HepG2 (cell line): ENCODE data around the gene SMAP1. TPM values are rescaled to one million over a fixed set of nuclear protein-coding genes. Genes with fewer than 3 reads are reported as not detected.

ENCODE experiments used
- DNMT1 ChIP-seq: sonication (generic); formaldehyde crosslinking; IDR thresholded peaks from 2 replicates; pipeline ENCODE4 v1.5.1; 2020; ENCODE audit warnings: mild to moderate bottlenecking, missing genetic modification reagents
- E2F2 ChIP-seq: sonication (generic); formaldehyde crosslinking; IDR thresholded peaks from 2 replicates; pipeline ENCODE4 v1.4.0; 2020; ENCODE audit warnings: missing genetic modification reagents, borderline replicate concordance
- FUBP1 ChIP-seq: sonication (generic); formaldehyde crosslinking; IDR thresholded peaks from 2 replicates; pipeline ENCODE4 v1.5.1; 2020; ENCODE audit warnings: missing genetic modification reagents, mild to moderate bottlenecking, borderline replicate concordance
- HMGXB4 ChIP-seq, 2 experiments: sonication (generic) in 1 of 2; formaldehyde crosslinking in 1 of 2; IDR thresholded peaks; 2 replicates each; pipeline versions ENCODE4 v1.4.0 to v1.6.1; 2018 to 2020; ENCODE audit warnings: missing genetic modification reagents in 2 of 2, borderline replicate concordance in 1 of 2, low read depth in 1 of 2, mild to moderate bottlenecking in 1 of 2, missing biosample characterization in 1 of 2
- JUND ChIP-seq: sonication (generic); formaldehyde crosslinking; IDR thresholded peaks from 2 replicates; pipeline ENCODE4 v1.8.0; 2022; ENCODE audit warnings: mild to moderate bottlenecking, missing genetic modification reagents
- NFKBIZ ChIP-seq: IDR thresholded peaks from 2 replicates; pipeline ENCODE4 v1.6.1; 2018; ENCODE audit warnings: missing genetic modification reagents, missing compliant biosample characterization
- SAP130 ChIP-seq: IDR thresholded peaks from 2 replicates; pipeline ENCODE4 v1.6.1; 2016; ENCODE audit warnings: low read depth
- SIN3A ChIP-seq: IDR thresholded peaks from 2 replicates; pipeline ENCODE4 v1.6.1; 2011; ENCODE audit warnings: low read depth, mild to moderate bottlenecking, control low read depth, low read length, borderline replicate concordance
- STAT5B ChIP-seq: sonication (generic); formaldehyde crosslinking; IDR thresholded peaks from 2 replicates; pipeline ENCODE4 v1.4.0; 2020; ENCODE audit warnings: missing genetic modification reagents
- TBX3 ChIP-seq: fragments of 450-650 bp; IDR thresholded peaks from 2 replicates; pipeline ENCODE4 v1.6.1; 2017; ENCODE audit warnings: antibody characterized with exemption, mild to moderate bottlenecking, inconsistent platforms, borderline replicate concordance
- TMF1 ChIP-seq: sonication (generic); formaldehyde crosslinking; IDR thresholded peaks from 2 replicates; pipeline ENCODE4 v1.8.1; 2022; ENCODE audit warnings: low read depth, missing genetic modification reagents
- ZBTB37 ChIP-seq: sonication (generic); formaldehyde crosslinking; IDR thresholded peaks from 2 replicates; pipeline ENCODE4 v1.4.0; 2020; ENCODE audit warnings: mild to moderate bottlenecking, missing genetic modification reagents
- ZMYM2 ChIP-seq: sonication (generic); formaldehyde crosslinking; IDR thresholded peaks from 2 replicates; pipeline ENCODE4 v1.8.0; 2022; ENCODE audit warnings: mild to moderate bottlenecking, missing genetic modification reagents
- ZNF256 ChIP-seq: sonication (generic); formaldehyde crosslinking; conservative IDR thresholded peaks from 2 replicates; pipeline ENCODE4 v1.4.0; 2020; ENCODE audit warnings: missing genetic modification reagents
- ZNF629 ChIP-seq: sonication (generic); formaldehyde crosslinking; conservative IDR thresholded peaks from 2 replicates; pipeline ENCODE4 v1.5.0; 2020; ENCODE audit warnings: missing genetic modification reagents
- ZNF691 ChIP-seq: sonication (generic); formaldehyde crosslinking; IDR thresholded peaks from 2 replicates; pipeline ENCODE4 v1.4.0; 2020; ENCODE audit warnings: missing genetic modification reagents, low read depth, mild to moderate bottlenecking, borderline replicate concordance
- ZNF713 ChIP-seq: sonication (generic); formaldehyde crosslinking; IDR thresholded peaks from 2 replicates; pipeline ENCODE4 v1.4.0; 2020; ENCODE audit warnings: mild to moderate bottlenecking, missing genetic modification reagents
- ZNF777 ChIP-seq: sonication (generic); formaldehyde crosslinking; IDR thresholded peaks from 2 replicates; pipeline ENCODE4 v1.4.0; 2020; ENCODE audit warnings: missing genetic modification reagents
- ZNF850 ChIP-seq: sonication (generic); formaldehyde crosslinking; conservative IDR thresholded peaks from 2 replicates; pipeline ENCODE4 v1.9.0; 2021; ENCODE audit warnings: mild to moderate bottlenecking, missing genetic modification reagents
- polyA plus RNA-seq, 8 experiments: library from polyadenylated mRNA; depleted of rRNA in 3 of 8; stranded (reverse) in 7 of 8; unstranded in 1 of 8; fragments of >200 nt; fragmentation: Illumina TruSeq in 4 of 8; extraction: Trizol in 4 of 8; gene quantifications; 2 replicates each; pipeline versions ENCODE4 v1.2.1 to v1.2.3, GENCODE V29; 2011 to 2016; ENCODE audit warnings: low read depth in 4 of 8, missing spikeins in 1 of 8, mixed read lengths in 1 of 8; ENCODE audit not compliant: insufficient read depth in 1 of 8
- total RNA-seq, 5 experiments: library from RNA; depleted of rRNA; stranded (reverse); fragments of >200 nt; fragmentation: Illumina TruSeq; extraction: Trizol; gene quantifications; 2 replicates each; pipeline ENCODE4 v1.2.3, GENCODE V29; 2016; ENCODE audit warnings: low read depth in 1 of 5

Gene SMAP1
- total and polyA plus RNA-seq, 2 of the 13 experiments (the other 11 are each of a cell fraction or from before 2014, with no cell fraction given) = 13.4 to 17.8 TPM

- TF ChIP-seq FUBP1 (no peak), E2F2 (no peak), SIN3A (peak; percentile 27; the same call in 1 of the 2 replicates), ZNF629 (CRISPR knock-in tag) (no peak; the same call in 1 of the 2 replicates), TMF1 (CRISPR knock-in tag) (peak; percentile 79), STAT5B (CRISPR knock-in tag) (no peak), ZNF691 (CRISPR knock-in tag) (no peak; the same call in 1 of the 2 replicates), TBX3 (no peak), JUND (CRISPR knock-in tag) (no peak; the same call in 1 of the 2 replicates), ZNF850 (CRISPR knock-in tag) (no peak), SAP130 (CRISPR knock-in tag) (peak; percentile 89), HMGXB4 (CRISPR knock-in tag; IDR thresholded peaks at IDR 0.05; ENCODE audit: borderline replicate concordance in 1 of 2, low read depth in 1 of 2) (peak; percentile 82 to 94), ZNF713 (CRISPR knock-in tag) (0 out of 2 replicates have a peak, but pooled peaks have one; percentile 21), NFKBIZ (CRISPR knock-in tag) (no peak; the same call in 1 of the 2 replicates), ZNF256 (no peak), ZMYM2 (CRISPR knock-in tag) (no peak), ZNF777 (CRISPR knock-in tag) (peak; percentile 87), DNMT1 (peak; percentile 91; the same call in 1 of the 2 replicates), ZBTB37 (no peak; the same call in 1 of the 2 replicates)
These were observed at the start of gene SMAP1 (continued) for GRCh38 chr6:70667711-70668498.
